Hypothalamus (tissue), 51 donors: ENCODE measurements around the gene CLDN6.

Source experiments
- DNase-seq, 51 donors: peaks; one replicate each; lab custom pipeline; 2025; lab: John Stamatoyannopoulos, UW

The CLDN6 gene

GRCh38 chr16:3029491-3030221, 11.7 kb upstream of the CLDN6 start:
- DNase-seq, result no peak

GRCh38 chr16:3028716-3029319, 10.8 kb upstream of the CLDN6 start:
- DNase-seq, result no peak

- DNase-seq, result peak in 37 of 51 donors; percentile 8 to 77 (median 43)
Measured at GRCh38 chr16:3027983-3028715, 10.2 kb upstream of the CLDN6 start.

GRCh38 chr16:3027489-3027795, 9.5 kb upstream of the CLDN6 start:
- DNase-seq, result no peak

GRCh38 chr16:3026609-3027488, 8.9 kb upstream of the CLDN6 start:
- DNase-seq, result no peak

- no peak for DNase-seq
Measured at GRCh38 chr16:3026003-3026378, 8.0 kb upstream of the CLDN6 start.

- no peak for DNase-seq
Measured at GRCh38 chr16:3025032-3026002, 7.3 kb upstream of the CLDN6 start.

- peak; percentile 63 to 99 (median 94) for DNase-seq
Measured at GRCh38 chr16:3023669-3024478, 5.9 kb upstream of the CLDN6 start, which contains the start of the genes HCFC1R1 and THOC6. TSS of gene HCFC1R1 (minus strand) at chr16:3023942. CDS start at chr16:3023941, 1 bp downstream. TSS of gene THOC6 (plus strand) at chr16:3024035. CDS start at chr16:3024327, 292 bp downstream.

GRCh38 chr16:3023415-3023668, 5.4 kb upstream of the CLDN6 start:
- DNase-seq, result peak in 18 of 51 donors; percentile 33 to 67 (median 52)

GRCh38 chr16:3022684-3023414, 4.9 kb upstream of the CLDN6 start:
- DNase-seq, result peak in 4 of 51 donors; percentile 32 to 60 (median 38)

GRCh38 chr16:3022208-3022683, 4.3 kb upstream of the CLDN6 start:
- DNase-seq, result peak in 35 of 51 donors; percentile 8 to 86 (median 30)

- DNase-seq, result peak in 22 of 51 donors; percentile 6 to 63 (median 31)
Measured at GRCh38 chr16:3021449-3022207, 3.6 kb upstream of the CLDN6 start.

GRCh38 chr16:3020604-3021448, 2.8 kb upstream of the CLDN6 start:
- peak in 30 of 51 donors; percentile 3 to 78 (median 34) for DNase-seq

- peak in 36 of 51 donors; percentile 7 to 67 (median 36) for DNase-seq
Measured at GRCh38 chr16:3020247-3020603, 2.2 kb upstream of the CLDN6 start, which contains the start of gene TNFRSF12A. TSS of gene TNFRSF12A (plus strand) at chr16:3020368. CDS start at chr16:3020398, 30 bp downstream.

GRCh38 chr16:3019594-3020246, 1.7 kb upstream of the CLDN6 start:
- no peak for DNase-seq

- DNase-seq, result no peak
Measured at GRCh38 chr16:3017344-3017743, 639 bp downstream of the CLDN6 start.
